ENCODE data around the gene TMEM126A.
A peak's percentile ranks its signal among the peaks of the same experiment; 100 is the strongest.
"Not testable (repeated sequence)": the region's sequence is repeated elsewhere in the genome, so short reads cannot be mapped to it uniquely, and the experiment has no call there.

The TMEM126A gene

DNA sequence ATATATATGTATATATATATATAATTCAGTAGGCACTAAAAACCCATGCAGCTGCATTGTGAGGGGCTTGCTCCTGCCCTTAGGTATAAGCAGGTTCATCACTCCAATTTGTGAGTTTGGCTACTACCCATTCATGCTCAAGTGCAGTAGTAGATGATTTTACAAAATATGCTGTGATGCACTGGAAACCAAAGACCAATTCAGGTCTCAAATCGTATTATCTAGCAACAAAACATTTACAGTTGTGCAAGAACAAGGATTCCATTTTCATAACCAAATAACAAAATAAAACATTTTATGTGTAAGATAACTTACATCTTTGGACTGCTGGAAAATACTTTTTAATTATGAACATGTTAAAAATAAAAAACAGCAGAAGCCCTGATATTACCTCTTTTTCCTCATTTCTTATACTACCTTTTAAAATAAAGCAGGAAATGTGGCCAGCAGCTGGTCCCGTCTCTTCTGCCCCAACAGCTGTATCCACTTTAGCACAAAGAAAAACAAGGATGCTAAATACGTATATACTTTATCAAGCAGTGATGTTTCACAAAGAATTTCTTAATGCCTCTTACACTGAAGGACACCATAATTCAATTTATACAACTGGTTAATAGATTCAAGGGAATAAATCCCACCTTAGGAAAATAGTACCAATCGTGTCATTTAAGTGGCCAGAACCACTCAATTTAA is 14.4 kb downstream of the TMEM126A start:
- no peak for DNase-seq

DNA sequence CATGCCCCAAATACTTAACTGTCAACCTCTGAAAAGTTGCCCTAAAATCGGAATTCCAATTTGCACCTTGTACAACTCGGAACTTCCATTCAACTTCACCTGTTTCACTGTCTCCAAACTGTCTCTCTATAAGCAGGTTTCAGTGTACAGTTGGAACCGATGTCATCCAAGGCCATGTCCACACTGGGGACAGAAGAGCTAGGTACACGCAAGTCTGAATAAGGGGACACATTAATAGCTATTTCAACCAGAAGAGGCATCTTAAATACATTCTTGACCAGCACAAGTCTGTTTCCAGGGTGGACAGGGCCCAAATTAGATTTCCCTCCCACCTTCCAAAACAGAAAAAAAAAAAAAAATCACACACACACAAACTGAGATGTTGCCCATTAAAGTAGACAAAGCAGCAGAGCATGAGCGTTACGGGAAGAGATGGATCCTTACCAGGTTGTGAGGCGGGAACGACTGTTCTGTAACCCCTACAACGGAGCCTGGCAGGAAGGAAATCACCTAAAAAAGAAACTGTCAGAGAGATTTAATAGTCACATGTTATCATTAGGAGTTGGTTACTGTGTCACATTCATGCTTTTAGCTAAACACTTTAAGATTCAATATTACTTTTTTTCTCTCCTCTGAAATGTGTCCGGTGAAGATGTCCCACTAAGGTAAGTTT is 15.4 kb downstream of the TMEM126A start:
- no peak for DNase-seq

DNA sequence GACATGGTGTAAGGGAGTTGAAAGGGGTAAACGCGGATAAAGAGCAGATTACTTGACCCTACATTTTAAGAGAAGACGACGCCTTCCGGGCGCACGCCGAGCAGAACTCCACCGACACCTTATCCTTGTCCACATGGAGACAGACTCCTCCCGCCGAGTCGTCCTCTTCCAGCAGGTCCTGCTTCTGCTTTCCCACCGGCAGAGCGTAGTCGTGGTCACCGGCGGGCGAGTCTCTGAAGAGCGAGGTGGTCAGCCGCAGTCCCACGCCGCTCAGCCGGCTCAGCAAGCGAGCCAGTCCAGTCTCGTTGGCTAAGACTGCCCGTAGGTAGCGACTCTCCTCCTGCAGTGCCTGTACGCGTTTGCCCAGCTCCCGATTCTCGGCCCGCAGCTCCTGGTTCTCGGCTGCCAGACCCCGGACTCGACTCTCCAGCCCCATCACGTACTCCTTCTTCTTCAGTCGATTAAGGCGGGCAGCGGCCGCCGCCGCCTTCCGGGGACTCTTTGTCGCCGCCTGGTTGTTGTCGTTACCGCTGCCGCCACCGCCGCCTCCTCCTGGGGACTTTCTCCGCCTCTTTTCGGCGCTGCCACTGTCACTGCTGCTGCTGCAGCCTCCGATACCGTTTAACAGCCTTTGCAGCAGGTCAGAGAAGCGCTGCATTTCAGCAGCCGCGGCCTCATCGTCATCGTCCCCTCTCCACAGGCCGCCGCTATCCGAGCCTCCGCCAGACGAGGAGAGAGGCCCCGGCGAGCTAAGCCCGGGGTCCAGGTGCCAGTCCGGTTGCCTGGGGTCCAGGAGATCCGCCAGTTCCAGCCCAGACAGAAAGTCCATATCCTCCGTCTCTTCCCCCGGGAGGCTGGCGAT is 16.2 kb downstream of the TMEM126A start:
- peak; percentile 64 for DNase-seq

GRCh38 chr11:85664615-85665481 is 17.1 kb downstream of the TMEM126A start, which contains the start of gene CREBZF:
Gene CREBZF, minus strand, starts transcription at chr11:85665129. Its CDS starts 254 bp downstream, at chr11:85664875.
- peak; percentile 94 for DNase-seq

- no peak for DNase-seq
These were observed 18.0 kb downstream of the TMEM126A start for GRCh38 chr11:85665733-85666132.

DNA sequence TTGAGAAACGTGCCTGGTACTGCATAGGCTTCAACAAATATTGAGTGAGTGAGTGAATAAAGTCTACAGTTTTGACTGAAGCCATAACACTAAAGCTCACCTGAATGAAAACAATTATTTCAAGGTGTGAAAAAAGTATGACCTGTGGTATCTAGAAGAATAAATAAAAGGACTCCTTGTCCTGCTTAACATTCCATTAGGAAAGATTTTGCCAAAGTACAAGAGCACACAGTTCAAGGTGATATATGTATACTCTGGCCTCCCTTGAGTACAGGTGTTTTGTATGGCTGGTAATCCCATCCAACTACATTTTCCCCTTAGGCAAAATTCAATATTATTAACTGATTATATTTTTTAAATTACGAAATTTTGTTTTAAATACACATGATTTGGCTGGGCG is 18.9 kb downstream of the TMEM126A start:
- no peak for DNase-seq

DNA sequence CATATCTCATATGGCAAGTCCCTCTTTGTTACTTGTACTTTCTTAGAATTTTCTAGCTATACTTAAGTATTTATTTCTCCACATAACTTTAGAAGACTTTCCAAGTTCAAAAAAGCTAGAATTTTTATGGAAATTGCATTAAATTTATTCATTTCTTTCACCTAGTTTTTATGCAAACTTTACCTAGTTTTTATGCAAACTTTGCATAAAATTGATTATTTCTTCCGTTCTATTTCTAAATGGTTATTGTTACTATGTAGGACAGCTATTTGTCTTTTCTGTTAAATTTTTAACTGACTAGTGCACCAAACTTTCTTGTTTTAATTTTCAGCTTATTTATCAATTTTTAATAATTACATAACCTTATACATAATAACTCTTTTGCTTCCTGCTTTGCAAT is 20.4 kb downstream of the TMEM126A start:
- no peak for DNase-seq

- DNase-seq: not testable (repeated sequence)
These were observed 23.3 kb downstream of the TMEM126A start for GRCh38 chr11:85670949-85671663.

DNA sequence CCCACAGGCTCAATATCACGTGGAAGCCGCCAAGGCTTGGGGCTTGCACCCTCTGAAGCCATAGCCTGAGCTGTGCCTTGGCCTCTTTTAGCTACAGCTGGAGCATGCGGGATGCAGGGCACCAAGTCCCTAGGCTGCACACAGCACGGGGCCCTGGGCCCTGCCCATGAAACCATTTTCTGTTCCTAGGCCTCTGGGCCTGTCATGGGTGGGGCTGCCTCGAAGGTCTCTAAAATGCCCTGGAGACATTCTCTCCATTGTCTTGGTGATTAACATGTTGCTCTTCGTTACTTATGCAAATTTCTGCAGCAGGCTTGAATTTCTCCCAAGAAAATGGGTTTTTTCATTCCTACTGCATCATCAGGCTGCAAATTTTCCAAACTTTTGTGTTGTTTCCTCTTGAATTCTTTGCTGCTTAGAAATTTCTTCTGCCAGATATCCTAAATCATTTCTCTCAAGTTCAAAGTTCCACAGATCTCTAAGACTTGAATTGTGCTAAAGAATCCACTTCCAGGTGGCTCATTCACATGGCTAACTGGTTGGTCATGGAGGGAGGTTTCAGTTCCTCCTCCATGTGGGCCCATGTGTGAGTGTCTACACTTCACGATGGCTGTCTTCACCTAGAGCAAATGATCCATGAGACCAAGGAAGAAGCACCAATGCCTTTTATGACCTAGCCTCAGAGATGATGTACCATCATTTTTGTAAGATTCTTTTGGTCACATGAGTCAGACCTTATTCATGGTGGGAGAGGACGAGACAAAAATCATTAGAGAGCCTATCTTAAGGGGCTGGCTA is 24.5 kb downstream of the TMEM126A start:
- no peak for DNase-seq

DNA sequence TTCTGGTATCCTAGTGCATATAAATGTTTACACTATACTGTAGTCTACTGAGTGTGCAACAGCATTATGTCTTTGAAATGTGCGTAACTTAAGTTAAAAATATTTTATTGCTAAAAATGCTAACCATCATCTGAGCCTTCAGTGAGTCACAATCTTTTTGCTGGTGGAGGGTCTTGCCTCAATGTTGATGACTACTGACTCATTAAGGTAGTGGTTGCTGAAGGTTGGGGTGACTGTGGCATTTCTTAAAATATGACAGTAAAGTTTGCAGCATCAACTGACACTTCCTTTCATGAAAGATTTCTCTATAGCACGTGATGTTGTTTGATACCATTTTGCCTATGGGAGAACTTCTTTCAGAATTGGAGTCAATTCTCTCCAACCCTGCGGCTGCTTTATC is 25.6 kb downstream of the TMEM126A start:
- no peak for DNase-seq

DNA sequence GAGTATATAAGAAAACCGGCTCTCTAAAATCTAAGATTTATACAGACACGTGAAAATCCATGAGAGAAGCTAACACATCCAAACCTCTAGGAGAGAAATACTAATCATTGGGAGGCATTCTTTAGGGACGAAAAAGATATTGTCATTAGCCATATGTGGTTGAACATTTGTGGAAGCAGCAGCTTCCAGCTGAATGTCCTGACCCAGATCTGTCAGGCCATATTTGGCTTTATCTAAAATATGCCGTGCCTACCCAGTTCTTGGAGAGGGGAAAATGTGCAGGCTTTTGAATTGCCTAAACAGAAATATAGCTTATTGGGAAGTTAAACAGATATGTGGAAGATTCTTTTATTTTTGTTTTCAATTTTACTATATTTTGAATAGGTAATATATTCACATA is 31.8 kb downstream of the TMEM126A start:
- DNase-seq: no peak

DNA sequence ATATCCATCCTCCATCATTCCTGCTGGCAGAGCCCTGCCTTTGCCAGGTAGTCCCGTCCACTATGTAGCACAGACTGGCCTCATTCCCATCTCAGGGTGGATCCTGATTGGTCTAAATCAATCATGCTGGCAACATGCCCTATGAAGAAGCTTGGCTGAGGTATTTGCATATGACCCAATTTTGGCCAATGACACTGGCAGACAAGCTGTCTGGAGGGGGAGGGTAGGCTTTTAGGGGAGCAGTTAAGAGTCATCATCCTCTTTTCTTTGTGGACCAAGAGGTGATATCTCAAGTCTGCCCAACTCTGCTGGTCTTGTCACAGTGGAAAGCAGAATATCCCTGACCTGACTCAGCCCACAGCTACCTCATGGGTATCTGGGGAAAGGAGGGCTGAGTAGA is 33.1 kb downstream of the TMEM126A start:
- DNase-seq: no peak

DNA sequence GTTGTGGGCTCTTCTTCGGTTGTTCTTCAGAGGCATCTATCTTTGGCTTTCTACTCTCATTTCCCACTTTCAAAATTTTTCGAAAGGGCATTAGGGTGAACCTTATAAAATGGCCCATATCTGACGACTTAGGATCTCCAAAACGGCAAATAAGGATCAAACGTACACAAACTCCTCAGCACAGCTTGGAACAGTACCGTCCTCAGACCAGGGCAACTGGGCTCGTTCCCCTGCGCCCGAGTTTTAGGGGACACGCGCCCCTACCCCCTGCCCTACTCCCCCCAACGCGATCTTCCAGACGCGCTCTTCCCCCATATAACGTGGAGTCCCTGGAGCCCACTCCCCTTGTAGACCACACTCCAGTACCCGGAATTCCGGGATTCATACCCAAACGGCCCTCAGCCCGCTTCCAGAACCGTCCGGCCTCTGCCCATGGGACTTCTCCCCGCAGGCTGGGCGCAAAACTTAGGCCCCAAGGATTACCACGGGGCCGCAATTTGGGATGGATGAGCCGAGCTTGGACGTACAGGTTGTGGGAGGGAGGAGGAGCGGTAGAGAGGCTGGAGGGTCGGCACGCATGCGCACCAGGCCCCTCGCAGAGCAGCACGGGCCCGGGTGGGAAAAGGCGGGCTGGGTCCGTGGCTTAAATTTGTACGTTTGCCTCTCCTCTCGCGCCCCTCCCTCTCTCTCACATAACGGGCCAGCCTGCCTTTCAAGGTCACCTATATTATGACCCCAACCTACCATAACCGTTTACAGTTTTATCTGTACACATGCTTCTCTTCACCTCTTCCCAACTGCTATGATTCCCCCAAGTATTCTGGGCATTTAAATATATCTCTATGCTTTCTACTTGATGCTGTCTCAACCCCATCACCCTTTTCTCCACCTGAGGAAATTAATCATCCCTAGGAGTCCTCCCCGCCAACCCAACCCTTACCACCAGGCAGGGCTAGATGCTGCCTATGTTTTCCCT is 34.9 kb downstream of the TMEM126A start:
- no peak for DNase-seq

GRCh38 chr11:85685125-85685819 is 37.5 kb downstream of the TMEM126A start:
- no peak for DNase-seq

- peak; percentile 90 for DNase-seq
These were observed 38.2 kb downstream of the TMEM126A start, which contains the start of gene CCDC89 for GRCh38 chr11:85685820-85686459. Gene CCDC89, minus strand, starts transcription at chr11:85686195. Its CDS starts 65 bp downstream, at chr11:85686130.

DNA sequence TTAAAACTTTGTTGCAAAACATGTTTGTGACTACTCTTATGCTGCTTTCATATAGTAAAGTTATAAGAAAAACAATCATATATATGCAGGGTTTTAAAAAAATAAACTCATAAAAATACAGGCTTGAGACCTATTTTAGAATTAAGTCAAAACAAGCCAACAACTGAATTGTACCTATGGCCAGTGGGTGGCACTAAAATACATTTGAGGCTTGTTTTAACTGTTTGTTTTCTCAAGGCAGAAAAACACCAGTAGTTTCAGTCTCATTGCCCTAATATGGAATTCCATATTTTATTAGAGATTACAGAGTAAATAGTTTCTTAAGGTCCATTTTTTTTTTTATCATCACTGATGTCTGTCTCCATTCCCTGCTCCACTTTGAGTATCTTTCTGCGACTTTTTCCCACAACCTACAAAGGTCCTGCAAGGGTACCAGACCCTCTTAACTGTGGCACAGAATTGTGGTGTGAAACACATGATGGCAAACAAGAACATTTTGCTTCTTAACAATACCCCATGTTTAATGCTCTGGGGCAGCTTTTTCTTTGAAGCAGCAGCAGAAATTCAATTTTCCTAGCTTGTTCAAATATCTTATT is 46.7 kb downstream of the TMEM126A start:
- peak; percentile 7 for DNase-seq

- DNase-seq: no peak
These were observed 47.8 kb downstream of the TMEM126A start for GRCh38 chr11:85695546-85695945.

DNA sequence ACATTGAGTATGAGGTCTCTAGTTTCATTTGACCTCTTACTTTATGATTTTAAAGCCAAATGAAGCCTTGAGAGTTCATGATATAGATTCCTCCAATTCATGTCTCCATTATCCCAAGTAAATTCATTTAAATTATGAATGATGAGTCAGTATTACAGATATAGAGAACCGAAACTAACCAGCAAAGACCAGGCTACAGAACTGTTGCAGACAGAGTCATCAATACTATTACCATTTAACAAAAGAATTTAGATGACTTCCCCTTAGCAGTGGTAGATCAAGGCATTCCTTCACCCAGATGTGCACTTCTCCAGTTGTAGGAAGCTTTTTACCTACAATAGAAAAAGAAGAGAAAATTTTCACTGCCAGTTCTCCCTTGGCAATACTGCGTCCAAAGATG is 50.0 kb downstream of the TMEM126A start:
- no peak for DNase-seq
